ENCODE measurements around the gene TTF2. TPM values are rescaled to one million over a fixed set of nuclear protein-coding genes. Genes with fewer than 3 reads are reported as not detected.

TTF2 gene
- total RNA-seq, 1 experiment from 2014 or later, result 88.8 TPM

- Mint-ChIP-seq H3K27ac (no peak overlapping the region), H3K27me3 (ENCODE audit: low read depth) (no peaks in the 10 kb centered on the region), H3K9me3 (no peaks in the 10 kb centered on the region), H3K4me3 (no peak overlapping the region), H3K36me3 (no peaks in the 10 kb centered on the region), H3K4me1 (peaks cover 14% of the 10 kb centered on the region)
- TF ChIP-seq, protein P1, sequence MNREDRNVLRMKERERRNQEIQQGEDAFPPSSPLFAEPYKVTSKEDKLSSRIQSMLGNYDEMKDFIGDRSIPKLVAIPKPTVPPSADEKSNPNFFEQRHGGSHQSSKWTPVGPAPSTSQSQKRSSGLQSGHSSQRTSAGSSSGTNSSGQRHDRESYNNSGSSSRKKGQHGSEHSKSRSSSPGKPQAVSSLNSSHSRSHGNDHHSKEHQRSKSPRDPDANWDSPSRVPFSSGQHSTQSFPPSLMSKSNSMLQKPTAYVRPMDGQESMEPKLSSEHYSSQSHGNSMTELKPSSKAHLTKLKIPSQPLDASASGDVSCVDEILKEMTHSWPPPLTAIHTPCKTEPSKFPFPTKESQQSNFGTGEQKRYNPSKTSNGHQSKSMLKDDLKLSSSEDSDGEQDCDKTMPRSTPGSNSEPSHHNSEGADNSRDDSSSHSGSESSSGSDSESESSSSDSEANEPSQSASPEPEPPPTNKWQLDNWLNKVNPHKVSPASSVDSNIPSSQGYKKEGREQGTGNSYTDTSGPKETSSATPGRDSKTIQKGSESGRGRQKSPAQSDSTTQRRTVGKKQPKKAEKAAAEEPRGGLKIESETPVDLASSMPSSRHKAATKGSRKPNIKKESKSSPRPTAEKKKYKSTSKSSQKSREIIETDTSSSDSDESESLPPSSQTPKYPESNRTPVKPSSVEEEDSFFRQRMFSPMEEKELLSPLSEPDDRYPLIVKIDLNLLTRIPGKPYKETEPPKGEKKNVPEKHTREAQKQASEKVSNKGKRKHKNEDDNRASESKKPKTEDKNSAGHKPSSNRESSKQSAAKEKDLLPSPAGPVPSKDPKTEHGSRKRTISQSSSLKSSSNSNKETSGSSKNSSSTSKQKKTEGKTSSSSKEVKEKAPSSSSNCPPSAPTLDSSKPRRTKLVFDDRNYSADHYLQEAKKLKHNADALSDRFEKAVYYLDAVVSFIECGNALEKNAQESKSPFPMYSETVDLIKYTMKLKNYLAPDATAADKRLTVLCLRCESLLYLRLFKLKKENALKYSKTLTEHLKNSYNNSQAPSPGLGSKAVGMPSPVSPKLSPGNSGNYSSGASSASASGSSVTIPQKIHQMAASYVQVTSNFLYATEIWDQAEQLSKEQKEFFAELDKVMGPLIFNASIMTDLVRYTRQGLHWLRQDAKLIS (CRISPR knock-in tag; IDR thresholded peaks at IDR 0.05; ENCODE audit: borderline replicate concordance), result no peak
- TF ChIP-seq NFYB (CRISPR knock-in tag; conservative IDR thresholded peaks at IDR 0.05; ENCODE audit: low read depth) (no peak), ZNF396 (CRISPR knock-in tag; IDR thresholded peaks at IDR 0.05; ENCODE audit: borderline replicate concordance) (no peak), MYBL2 (CRISPR knock-in tag; IDR thresholded peaks at IDR 0.05) (no peak), KAT7 (CRISPR knock-in tag; IDR thresholded peaks at IDR 0.05; ENCODE audit: borderline replicate concordance) (no peak), RELA (CRISPR knock-in tag; IDR thresholded peaks at IDR 0.05; ENCODE audit: borderline replicate concordance) (no peak), TP53 (CRISPR knock-in tag; IDR thresholded peaks at IDR 0.05) (no peak), TCF7 (CRISPR knock-in tag; IDR thresholded peaks at IDR 0.05; ENCODE audit: low read depth) (no peak), JAZF1 (CRISPR knock-in tag; IDR thresholded peaks at IDR 0.05) (no peak), ZNF121 (CRISPR knock-in tag; IDR thresholded peaks at IDR 0.05) (no peak), CBFB (CRISPR knock-in tag; IDR thresholded peaks at IDR 0.05; ENCODE audit: low read depth) (no peak), GABPB1 (CRISPR knock-in tag; IDR thresholded peaks at IDR 0.05) (no peak), USF2 (CRISPR knock-in tag; IDR thresholded peaks at IDR 0.05) (no peak), ZNF423 (CRISPR knock-in tag; IDR thresholded peaks at IDR 0.05) (no peak), SOX15 (CRISPR knock-in tag; IDR thresholded peaks at IDR 0.05) (no peak), ZNF263 (CRISPR knock-in tag; IDR thresholded peaks at IDR 0.05; ENCODE audit: low read depth) (no peak)
- TF ChIP-seq, protein P2, sequence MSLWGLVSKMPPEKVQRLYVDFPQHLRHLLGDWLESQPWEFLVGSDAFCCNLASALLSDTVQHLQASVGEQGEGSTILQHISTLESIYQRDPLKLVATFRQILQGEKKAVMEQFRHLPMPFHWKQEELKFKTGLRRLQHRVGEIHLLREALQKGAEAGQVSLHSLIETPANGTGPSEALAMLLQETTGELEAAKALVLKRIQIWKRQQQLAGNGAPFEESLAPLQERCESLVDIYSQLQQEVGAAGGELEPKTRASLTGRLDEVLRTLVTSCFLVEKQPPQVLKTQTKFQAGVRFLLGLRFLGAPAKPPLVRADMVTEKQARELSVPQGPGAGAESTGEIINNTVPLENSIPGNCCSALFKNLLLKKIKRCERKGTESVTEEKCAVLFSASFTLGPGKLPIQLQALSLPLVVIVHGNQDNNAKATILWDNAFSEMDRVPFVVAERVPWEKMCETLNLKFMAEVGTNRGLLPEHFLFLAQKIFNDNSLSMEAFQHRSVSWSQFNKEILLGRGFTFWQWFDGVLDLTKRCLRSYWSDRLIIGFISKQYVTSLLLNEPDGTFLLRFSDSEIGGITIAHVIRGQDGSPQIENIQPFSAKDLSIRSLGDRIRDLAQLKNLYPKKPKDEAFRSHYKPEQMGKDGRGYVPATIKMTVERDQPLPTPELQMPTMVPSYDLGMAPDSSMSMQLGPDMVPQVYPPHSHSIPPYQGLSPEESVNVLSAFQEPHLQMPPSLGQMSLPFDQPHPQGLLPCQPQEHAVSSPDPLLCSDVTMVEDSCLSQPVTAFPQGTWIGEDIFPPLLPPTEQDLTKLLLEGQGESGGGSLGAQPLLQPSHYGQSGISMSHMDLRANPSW (CRISPR knock-in tag; conservative IDR thresholded peaks at IDR 0.05; ENCODE audit: low read depth), result no peak
- TF ChIP-seq, protein P3, sequence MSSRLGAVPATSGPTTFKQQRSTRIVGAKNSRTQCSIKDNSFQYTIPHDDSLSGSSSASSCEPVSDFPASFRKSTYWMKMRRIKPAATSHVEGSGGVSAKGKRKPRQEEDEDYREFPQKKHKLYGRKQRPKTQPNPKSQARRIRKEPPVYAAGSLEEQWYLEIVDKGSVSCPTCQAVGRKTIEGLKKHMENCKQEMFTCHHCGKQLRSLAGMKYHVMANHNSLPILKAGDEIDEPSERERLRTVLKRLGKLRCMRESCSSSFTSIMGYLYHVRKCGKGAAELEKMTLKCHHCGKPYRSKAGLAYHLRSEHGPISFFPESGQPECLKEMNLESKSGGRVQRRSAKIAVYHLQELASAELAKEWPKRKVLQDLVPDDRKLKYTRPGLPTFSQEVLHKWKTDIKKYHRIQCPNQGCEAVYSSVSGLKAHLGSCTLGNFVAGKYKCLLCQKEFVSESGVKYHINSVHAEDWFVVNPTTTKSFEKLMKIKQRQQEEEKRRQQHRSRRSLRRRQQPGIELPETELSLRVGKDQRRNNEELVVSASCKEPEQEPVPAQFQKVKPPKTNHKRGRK (CRISPR knock-in tag; IDR thresholded peaks at IDR 0.05; ENCODE audit: borderline replicate concordance), result no peak
- TF ChIP-seq, protein P4, sequence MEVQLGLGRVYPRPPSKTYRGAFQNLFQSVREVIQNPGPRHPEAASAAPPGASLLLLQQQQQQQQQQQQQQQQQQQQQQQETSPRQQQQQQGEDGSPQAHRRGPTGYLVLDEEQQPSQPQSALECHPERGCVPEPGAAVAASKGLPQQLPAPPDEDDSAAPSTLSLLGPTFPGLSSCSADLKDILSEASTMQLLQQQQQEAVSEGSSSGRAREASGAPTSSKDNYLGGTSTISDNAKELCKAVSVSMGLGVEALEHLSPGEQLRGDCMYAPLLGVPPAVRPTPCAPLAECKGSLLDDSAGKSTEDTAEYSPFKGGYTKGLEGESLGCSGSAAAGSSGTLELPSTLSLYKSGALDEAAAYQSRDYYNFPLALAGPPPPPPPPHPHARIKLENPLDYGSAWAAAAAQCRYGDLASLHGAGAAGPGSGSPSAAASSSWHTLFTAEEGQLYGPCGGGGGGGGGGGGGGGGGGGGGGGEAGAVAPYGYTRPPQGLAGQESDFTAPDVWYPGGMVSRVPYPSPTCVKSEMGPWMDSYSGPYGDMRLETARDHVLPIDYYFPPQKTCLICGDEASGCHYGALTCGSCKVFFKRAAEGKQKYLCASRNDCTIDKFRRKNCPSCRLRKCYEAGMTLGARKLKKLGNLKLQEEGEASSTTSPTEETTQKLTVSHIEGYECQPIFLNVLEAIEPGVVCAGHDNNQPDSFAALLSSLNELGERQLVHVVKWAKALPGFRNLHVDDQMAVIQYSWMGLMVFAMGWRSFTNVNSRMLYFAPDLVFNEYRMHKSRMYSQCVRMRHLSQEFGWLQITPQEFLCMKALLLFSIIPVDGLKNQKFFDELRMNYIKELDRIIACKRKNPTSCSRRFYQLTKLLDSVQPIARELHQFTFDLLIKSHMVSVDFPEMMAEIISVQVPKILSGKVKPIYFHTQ (CRISPR knock-in tag; IDR thresholded peaks at IDR 0.05), result no peak
- DNase-seq (ENCODE audit: low spot score), result no peak
- ChIA-PET POLR2A (interaction anchor here (1.0 kb wide), 1 partner anchor 68 kb away, joined by 3 read pairs; the partner anchor contains the start of gene TTF2), CTCF (interaction anchor here (0.5 to 2.2 kb wide), 31 partner anchors 8 to 504 kb away, joined by 3 to 51 read pairs (median 4); partner anchors contain the start of gene TTF2)
- ATAC-seq, result peak; percentile 48
Measured at GRCh38 chr1:117128323-117129079, 68.4 kb downstream of the TTF2 start.
